SK-N-SH (cell line): ENCODE results near the gene LSR. TPM values are rescaled to one million over a fixed set of nuclear protein-coding genes. Genes with fewer than 3 reads are reported as not detected.

Source experiments
- CTCF ChIA-PET: fragments of 300-600, 350-600 bp; formaldehyde crosslinking; extraction: SDS; loops from one replicate; lab custom pipeline; 2021; lab: Yijun Ruan, JAX
- POLR2A ChIA-PET: fragments of 350-600 bp; sonication (Branson Sonifier 250); formaldehyde crosslinking; extraction: SDS; loops from one replicate; lab custom pipeline; 2020; ENCODE audit warnings: antibody characterized with exemption, inconsistent platforms; lab: Yijun Ruan, JAX
- DNase-seq: peaks from one replicate; pipeline ENCODE4 v3.0.0; 2012
- H2AFZ ChIP-seq: fragments of 200-600 bp; sonication (generic); 2 replicates; pipeline ENCODE4 v1.8.1; 2016; ENCODE audit warnings: antibody characterized with exemption, mild to moderate bottlenecking, low read depth
- H3F3A ChIP-seq: fragments of 200-600 bp; sonication (generic); replicated peaks from 2 replicates; pipeline ENCODE3; 2016; ENCODE audit warnings: antibody characterized with exemption, mild to moderate bottlenecking; ENCODE audit not compliant: insufficient read depth
- H3K27ac ChIP-seq, 2 experiments: fragments of 200-500 bp in 1 of 2; fragments of 200-600 bp in 1 of 2; sonication (Bioruptor generic) in 1 of 2; sonication (generic), shearing (Covaris generic) in 1 of 2; 2 replicates each; pipeline versions ENCODE4 v1.5.1 to v1.6.1; 2014 to 2016; ENCODE audit warnings: low read depth in 2 of 2, inconsistent platforms in 1 of 2, low read length in 1 of 2, mild to moderate bottlenecking in 1 of 2, mixed read lengths in 1 of 2
- H3K27me3 ChIP-seq: fragments of 200-600 bp; sonication (generic), shearing (Covaris generic); 2 replicates; pipeline ENCODE4 v1.6.1; 2016; ENCODE audit warnings: mixed run types; ENCODE audit not compliant: insufficient read depth
- H3K36me3 ChIP-seq, 2 experiments: fragments of 200-500 bp in 1 of 2; fragments of 200-600 bp in 1 of 2; sonication (Bioruptor generic) in 1 of 2; sonication (generic) in 1 of 2; replicated peaks in 1 of 2; 2 replicates each; pipeline versions ENCODE3 to v1.5.1; 2014 to 2016; ENCODE audit warnings: low read length in 1 of 2, mild to moderate bottlenecking in 1 of 2; ENCODE audit not compliant: insufficient read depth in 2 of 2, control insufficient read depth in 1 of 2
- H3K4me1 ChIP-seq, 2 experiments: fragments of 200-500 bp in 1 of 2; fragments of 200-600 bp in 1 of 2; sonication (Bioruptor generic) in 1 of 2; sonication (generic), shearing (Covaris generic) in 1 of 2; 2 replicates each; pipeline versions ENCODE4 v1.5.1 to v1.6.1; 2014 to 2016; ENCODE audit warnings: low read depth in 1 of 2, low read length in 1 of 2, mixed run types in 1 of 2; ENCODE audit not compliant: insufficient read depth in 2 of 2, control insufficient read depth in 1 of 2
- H3K4me2 ChIP-seq: fragments of 200-600 bp; sonication (generic), shearing (Covaris generic); 2 replicates; pipeline ENCODE4 v1.6.1; 2017; ENCODE audit warnings: mixed run types
- H3K4me3 ChIP-seq, 2 experiments: fragments of 200-500 bp in 1 of 2; fragments of 200-600 bp in 1 of 2; sonication (Bioruptor generic) in 1 of 2; sonication (generic), shearing (Covaris generic) in 1 of 2; 2 replicates each; pipeline versions ENCODE4 v1.5.1 to v1.8.1; 2014 to 2016; ENCODE audit warnings: low read depth in 2 of 2, inconsistent platforms in 1 of 2, low read length in 1 of 2, mild to moderate bottlenecking in 1 of 2, mixed read lengths in 1 of 2, moderate library complexity in 1 of 2
- H3K79me2 ChIP-seq: fragments of 200-600 bp; sonication (generic); 2 replicates; pipeline ENCODE4 v1.8.1; 2017; ENCODE audit warnings: mild to moderate bottlenecking; ENCODE audit not compliant: insufficient read depth
- H3K9ac ChIP-seq: fragments of 200-600 bp; sonication (generic); 2 replicates; pipeline ENCODE4 v1.6.1; 2017; ENCODE audit warnings: mixed run types
- H3K9me2 ChIP-seq: fragments of 200-600 bp; sonication (generic); 2 replicates; pipeline ENCODE4 v1.6.1; 2017; ENCODE audit warnings: mixed run types
- H3K9me3 ChIP-seq: fragments of 200-600 bp; sonication (generic); 2 replicates; pipeline ENCODE4 v1.6.1; 2017; ENCODE audit warnings: mixed run types, mild to moderate bottlenecking, moderate library complexity
- H4K20me1 ChIP-seq: fragments of 200-600 bp; sonication (generic); 2 replicates; pipeline ENCODE4 v1.6.1; 2017; ENCODE audit warnings: mild to moderate bottlenecking, mixed run types; ENCODE audit not compliant: insufficient read depth
- CTCF ChIP-seq: fragments of 200-600 bp; sonication (generic); IDR thresholded peaks from 2 replicates; pipeline ENCODE4 v1.6.1; 2017; ENCODE audit warnings: antibody characterized with exemption, mild to moderate bottlenecking, moderate library complexity
- ELF1 ChIP-seq: IDR thresholded peaks from 2 replicates; pipeline ENCODE4 v1.4.0; 2012
- EP300 ChIP-seq, 2 experiments: IDR thresholded peaks; 2 replicates each; pipeline versions ENCODE4 v1.4.0 to v1.6.1; 2012; ENCODE audit warnings: borderline replicate concordance in 1 of 2, low read depth in 1 of 2, low read length in 1 of 2
- EZH2phosphoT487 ChIP-seq: fragments of 200-600 bp; sonication (generic); IDR thresholded peaks from 2 replicates; pipeline ENCODE4 v1.6.1; 2017; ENCODE audit warnings: low read depth, mixed run types, mild to moderate bottlenecking, antibody characterized with exemption, moderate library complexity, borderline replicate concordance
- FOSL2 ChIP-seq: IDR thresholded peaks from 2 replicates; pipeline ENCODE4 v1.4.0; 2012; ENCODE audit warnings: low read depth, mild to moderate bottlenecking, moderate library complexity, borderline replicate concordance
- FOXM1 ChIP-seq: IDR thresholded peaks from 2 replicates; pipeline ENCODE4 v1.4.0; 2012; ENCODE audit warnings: low read depth, mild to moderate bottlenecking
- GATA2 ChIP-seq: sonication (generic); formaldehyde crosslinking; IDR thresholded peaks from 2 replicates; pipeline ENCODE4 v1.5.0; 2020; ENCODE audit warnings: mild to moderate bottlenecking, missing genetic modification reagents
- IRF3 ChIP-seq: fragments of 150-350 bp; IDR thresholded peaks from 2 replicates; pipeline ENCODE4 v1.6.1; 2016; ENCODE audit warnings: mild to moderate bottlenecking, low read depth, low read length
- MAX ChIP-seq: IDR thresholded peaks from 2 replicates; pipeline ENCODE4 v1.4.0; 2012; ENCODE audit warnings: low read depth
- NFIC ChIP-seq: IDR thresholded peaks from 2 replicates; pipeline ENCODE4 v1.4.0; 2012; ENCODE audit warnings: borderline replicate concordance
- NRF1 ChIP-seq: IDR thresholded peaks from 2 replicates; pipeline ENCODE4 v1.6.1; 2012; ENCODE audit warnings: low read depth, mild to moderate bottlenecking, low read length
- POLR2AphosphoS5 ChIP-seq: IDR thresholded peaks from 2 replicates; pipeline ENCODE4 v1.6.1; 2012; ENCODE audit warnings: low read depth, low read length
- RAD21 ChIP-seq: IDR thresholded peaks from 2 replicates; pipeline ENCODE4 v1.6.1; 2012; ENCODE audit warnings: mild to moderate bottlenecking, low read length
- SIN3A ChIP-seq: IDR thresholded peaks from 2 replicates; pipeline ENCODE4 v1.6.1; 2012; ENCODE audit warnings: low read depth, mild to moderate bottlenecking, low read length, moderate library complexity, borderline replicate concordance
- TCF12 ChIP-seq: IDR thresholded peaks from 2 replicates; pipeline ENCODE4 v1.4.0; 2012
- USF2 ChIP-seq: fragments of 150-350 bp; IDR thresholded peaks from 2 replicates; pipeline ENCODE4 v1.6.1; 2017; ENCODE audit warnings: antibody characterized with exemption, low read length, low read depth, borderline replicate concordance
- YY1 ChIP-seq: IDR thresholded peaks from 2 replicates; pipeline ENCODE4 v1.4.0; 2012; ENCODE audit warnings: low read depth, mild to moderate bottlenecking
- WGBS: methylation state at CpG from one replicate; pipeline ENCODE4 v1.1.6; 2017; ENCODE audit warnings: low lambda C conversion rate; 5-methylcytosine and 5-hydroxymethylcytosine counted together
- polyA plus RNA-seq, 3 experiments: library from polyadenylated mRNA; depleted of rRNA; stranded (reverse); fragments of >200 nt; gene quantifications; 2 replicates each; pipeline ENCODE4 v1.2.3, GENCODE V29; 2012

Gene LSR
- polyA plus RNA-seq, 1 of the 3 experiments (the other 2 are of a cell fraction) = 0.62 TPM

GRCh38 chr19:35226748-35227147 lies 22.1 kb upstream of the LSR start:
- Histone ChIP-seq H3K4me2 (no peak overlapping the region), H3K4me1 (peaks cover 0 to 5% of the 10 kb centered on the region in 2 experiments; a peak in 1 of 4 replicates), H2AFZ (no peak overlapping the region), H3K27ac (no peak overlapping the region), H4K20me1 (no peaks in the 10 kb centered on the region), H3F3A (no peaks in the 10 kb centered on the region), H3K9me2 (no peaks in the 10 kb centered on the region), H3K9me3 (no peaks in the 10 kb centered on the region), H3K36me3 (no peaks in the 10 kb centered on the region), H3K79me2 (no peaks in the 10 kb centered on the region), H3K27me3 (peaks cover 10% of the 10 kb centered on the region; the same call in 1 of the 2 replicates), H3K9ac (no peak overlapping the region), H3K4me3 (no peak overlapping the region)
- TF ChIP-seq GATA2 (CRISPR knock-in tag) (no peak), FOSL2 (no peak), NFIC (no peak), TCF12 (no peak), RAD21 (no peak)
- CTCF ChIA-PET = interaction anchor here (1.0 kb wide), 1 partner anchor 84 kb away, joined by 3 read pairs; the partner anchor contains the start of gene FXYD7
- no peak for DNase-seq
- 56% methylated on average over 5 of the region's 5 CpGs for WGBS
- POLR2A ChIA-PET = no interaction called here

- Histone ChIP-seq H3F3A (no peaks in the 10 kb centered on the region), H3K4me2 (no peak within 1 kb of the TSS), H3K27me3 (peaks cover 21% of the 10 kb centered on the region; the same call in 1 of the 2 replicates), H4K20me1 (no peaks in the 10 kb centered on the region), H3K4me3 (no peak within 1 kb of the TSS), H3K27ac (no peak within 1 kb of the TSS), H3K9me2 (no peaks in the 10 kb centered on the region), H3K36me3 (no peaks in the 10 kb centered on the region), H2AFZ (no peak within 1 kb of the TSS), H3K9me3 (no peaks in the 10 kb centered on the region), H3K9ac (no peak within 1 kb of the TSS), H3K79me2 (no peaks in the 10 kb centered on the region), H3K4me1 (peaks cover 0 to 5% of the 10 kb centered on the region in 2 experiments; a peak in 1 of 4 replicates)
- ChIA-PET CTCF (interaction anchor here (1.1 kb wide), 1 partner anchor 85 kb away, joined by 4 read pairs; the partner anchor contains the start of gene FXYD7), POLR2A (no interaction called here)
- WGBS = 51% methylated on average over 12 of the region's 14 CpGs
- TF ChIP-seq ELF1 = no peak
- no peak for TF ChIP-seq EP300 (IDR thresholded peaks at IDR 0.05; ENCODE audit: borderline replicate concordance in 1 of 2, low read depth in 1 of 2, low read length in 1 of 2)
- no peak for TF ChIP-seq MAX
- no peak for TF ChIP-seq SIN3A
- TF ChIP-seq NFIC = no peak
- no peak for TF ChIP-seq FOSL2
- no peak for DNase-seq
Measured at GRCh38 chr19:35228177-35228930, 20.4 kb upstream of the LSR start, which contains the start of gene FAM187B. Gene FAM187B, minus strand, starts transcription at chr19:35228739. Its CDS starts 59 bp downstream, at chr19:35228680.

GRCh38 chr19:35229601-35230000 lies 19.2 kb upstream of the LSR start:
- WGBS = 57% methylated on average over 8 of the region's 8 CpGs
- Histone ChIP-seq H3K4me2 (no peak overlapping the region), H3K27me3 (peaks cover 28% of the 10 kb centered on the region; the same call in 1 of the 2 replicates), H3K4me1 (no peaks in the 10 kb centered on the region; a peak in 1 of 4 replicates), H3K9me3 (no peaks in the 10 kb centered on the region), H3K4me3 (no peak overlapping the region), H3K9me2 (no peaks in the 10 kb centered on the region), H3K9ac (no peak overlapping the region), H3K79me2 (no peaks in the 10 kb centered on the region)
- DNase-seq = no peak
- TF ChIP-seq TCF12 = no peak
- TF ChIP-seq YY1 = no peak
- TF ChIP-seq USF2 = no peak
- no peak for TF ChIP-seq CTCF
- TF ChIP-seq IRF3 = no peak
- no peak for TF ChIP-seq NRF1
- no peak for TF ChIP-seq EP300 (IDR thresholded peaks at IDR 0.05; ENCODE audit: borderline replicate concordance in 1 of 2, low read depth in 1 of 2, low read length in 1 of 2)
- no peak for TF ChIP-seq POLR2AphosphoS5
- no peak for TF ChIP-seq RAD21
- TF ChIP-seq FOXM1 = no peak
- no peak for TF ChIP-seq GATA2 (CRISPR knock-in tag)
- TF ChIP-seq EZH2phosphoT487 = no peak
- TF ChIP-seq, all 33 proteins: peak for 0
- Histone ChIP-seq H2AFZ (no peak overlapping the region), H3F3A (no peaks in the 10 kb centered on the region), H3K27ac (no peak overlapping the region), H3K36me3 (no peaks in the 10 kb centered on the region), H4K20me1 (no peaks in the 10 kb centered on the region)
- ChIA-PET CTCF (no interaction called here), POLR2A (no interaction called here)
